K562 (cell line): ENCODE results near the gene SFXN3. TPM values are rescaled to one million over a fixed set of nuclear protein-coding genes. Genes with fewer than 3 reads are reported as not detected.

Experiments used
- FOXA3 ChIP-seq, 2 experiments: fragments of 450-650 bp in 1 of 2; sonication (generic) in 1 of 2; formaldehyde crosslinking; IDR thresholded peaks in 1 of 2; conservative IDR thresholded peaks in 1 of 2; 2 replicates each; pipeline versions ENCODE4 v1.4.0 to v1.8.0; 2020 to 2022; ENCODE audit warnings: mild to moderate bottlenecking in 2 of 2, missing genetic modification reagents in 1 of 2
- NBN ChIP-seq: fragments of 450-650 bp; IDR thresholded peaks from 2 replicates; pipeline ENCODE4 v1.6.1; 2016; ENCODE audit warnings: low read depth, mild to moderate bottlenecking
- SAFB ChIP-seq: fragments of 200-400 bp; formaldehyde crosslinking; IDR thresholded peaks from 2 replicates; pipeline ENCODE4 v1.6.1; 2017; ENCODE audit warnings: low read depth, low read length, borderline replicate concordance
- TCF7 ChIP-seq: sonication (generic); IDR thresholded peaks from 2 replicates; pipeline ENCODE4 v1.6.1; 2016; ENCODE audit warnings: antibody characterized with exemption, borderline replicate concordance
- THRB ChIP-seq: fragments of 450-650 bp; formaldehyde crosslinking; conservative IDR thresholded peaks from 2 replicates; pipeline ENCODE4 v1.4.0; 2022; ENCODE audit warnings: mild to moderate bottlenecking, missing genetic modification characterization
- ZBTB8A ChIP-seq: fragments of 450-650 bp; IDR thresholded peaks from 2 replicates; pipeline ENCODE4 v1.6.1; 2018; ENCODE audit warnings: mild to moderate bottlenecking, moderate library complexity; ENCODE audit not compliant: partially characterized antibody
- ZKSCAN8 ChIP-seq: fragments of 200-800 bp; sonication (Bioruptor generic); IDR thresholded peaks from 2 replicates; pipeline ENCODE4 v1.6.1; 2016; ENCODE audit warnings: missing genetic modification characterization, missing compliant biosample characterization
- ZNF134 ChIP-seq: fragments of 250-450 bp; sonication (Bioruptor Pico); conservative IDR thresholded peaks from 2 replicates; pipeline ENCODE4 v1.4.0; 2020
- ZNF140 ChIP-seq: fragments of 250-450 bp; sonication (Bioruptor Pico); IDR thresholded peaks from 2 replicates; pipeline ENCODE4 v1.8.0; 2021; ENCODE audit warnings: moderate library complexity, mild to moderate bottlenecking, inconsistent platforms
- ZNF184 ChIP-seq: sonication (generic); formaldehyde crosslinking; IDR thresholded peaks from 2 replicates; pipeline ENCODE4 v1.5.0; 2020; ENCODE audit warnings: missing genetic modification reagents
- ZNF316 ChIP-seq: fragments of 450-650 bp; IDR thresholded peaks from 2 replicates; pipeline ENCODE4 v1.6.1; 2016
- ZNF707 ChIP-seq: fragments of 250-450 bp; sonication (Bioruptor Pico); conservative IDR thresholded peaks from 2 replicates; pipeline ENCODE4 v1.8.0; 2022; ENCODE audit warnings: inconsistent platforms, mild to moderate bottlenecking, moderate library complexity
- polyA plus RNA-seq, 8 experiments: library from polyadenylated mRNA; depleted of rRNA in 4 of 8; stranded (reverse) in 5 of 8; unstranded in 3 of 8; fragments of >200 nt; fragmentation: Nextera tagmentation in 2 of 8; fragmentation: Illumina TruSeq in 1 of 8; extraction: Ambion mirVana in 2 of 8; extraction: Trizol in 1 of 8; gene quantifications; 2 replicates each; pipeline versions ENCODE4 v1.2.1 to v1.2.3, GENCODE V29; 2011 to 2014; ENCODE audit warnings: inconsistent platforms in 1 of 8, missing spikeins in 1 of 8
- total RNA-seq, 7 experiments: library from RNA; depleted of rRNA in 6 of 7; stranded (reverse); fragments of >200 nt in 6 of 7; fragmentation: Illumina TruSeq in 2 of 7; extraction: Trizol in 2 of 7; gene quantifications; 2 replicates each; pipeline versions ENCODE4 v1.2.1 to v1.2.3, GENCODE V29; 2011 to 2021; ENCODE audit warnings: low replicate concordance in 1 of 7
- TF ChIP-seq, protein P1 (sequence below): sonication (generic); formaldehyde crosslinking; IDR thresholded peaks from 2 replicates; pipeline ENCODE4 v1.8.1; 2023; ENCODE audit warnings: missing genetic modification reagents, mild to moderate bottlenecking, borderline replicate concordance
- TF ChIP-seq, protein P2 (sequence below): fragments of 250-450 bp; sonication (Bioruptor Pico); IDR thresholded peaks from 2 replicates; pipeline ENCODE4 v1.8.0; 2022; ENCODE audit warnings: inconsistent platforms
- TF ChIP-seq, protein P3 (sequence below): sonication (generic); formaldehyde crosslinking; IDR thresholded peaks from 2 replicates; pipeline ENCODE4 v1.8.1; 2023; ENCODE audit warnings: mild to moderate bottlenecking, missing genetic modification reagents
- TF ChIP-seq, protein P4 (sequence below): fragments of 450-650 bp; formaldehyde crosslinking; IDR thresholded peaks from 2 replicates; pipeline ENCODE4 v1.4.0; 2022; ENCODE audit warnings: missing genetic modification characterization

The SFXN3 gene
- total and polyA plus RNA-seq, 9 of the 15 experiments (the other 6 are each of a cell fraction or from before 2014, with no cell fraction given): 0.24 to 4.6 (median 0.86) TPM

DNA sequence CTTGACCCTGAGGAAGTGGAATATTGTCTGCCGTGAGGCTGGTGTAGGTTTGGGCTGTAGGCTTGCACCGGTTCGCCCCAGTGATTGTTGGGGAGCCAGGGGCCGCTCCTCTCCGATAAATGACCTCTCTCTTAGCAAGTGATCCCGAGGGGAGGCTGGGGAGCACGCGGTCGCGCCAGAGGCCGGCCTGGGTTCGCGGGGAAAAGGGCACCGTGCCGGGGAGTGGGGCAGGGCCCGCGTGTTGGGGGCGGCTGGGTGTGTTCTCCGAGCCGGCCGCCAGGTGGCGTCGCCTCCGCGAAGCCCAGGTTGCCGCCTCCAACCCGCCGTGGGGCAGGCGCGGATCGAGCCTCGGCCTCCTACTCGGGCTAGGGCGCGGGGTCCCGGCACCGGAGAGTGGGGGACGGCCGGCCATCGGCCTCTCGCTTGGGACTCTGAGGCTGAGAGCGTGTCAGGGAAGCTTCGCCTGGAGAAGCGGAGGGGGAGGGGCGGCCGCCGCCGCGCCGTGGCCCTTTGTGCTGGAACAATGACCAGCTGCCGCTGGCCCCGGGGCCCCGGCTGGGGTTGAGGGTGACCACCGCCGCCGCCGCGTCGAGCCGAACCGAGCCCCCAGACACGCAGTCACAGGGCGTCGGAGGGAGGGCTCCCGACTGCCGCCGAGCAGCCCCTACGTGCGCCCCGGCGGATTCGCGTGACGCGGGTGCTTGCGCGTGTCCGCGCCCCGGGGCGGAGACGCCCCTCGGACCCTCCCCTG, 31.9 kb upstream of the SFXN3 start (continued):
- TF ChIP-seq, protein P1, sequence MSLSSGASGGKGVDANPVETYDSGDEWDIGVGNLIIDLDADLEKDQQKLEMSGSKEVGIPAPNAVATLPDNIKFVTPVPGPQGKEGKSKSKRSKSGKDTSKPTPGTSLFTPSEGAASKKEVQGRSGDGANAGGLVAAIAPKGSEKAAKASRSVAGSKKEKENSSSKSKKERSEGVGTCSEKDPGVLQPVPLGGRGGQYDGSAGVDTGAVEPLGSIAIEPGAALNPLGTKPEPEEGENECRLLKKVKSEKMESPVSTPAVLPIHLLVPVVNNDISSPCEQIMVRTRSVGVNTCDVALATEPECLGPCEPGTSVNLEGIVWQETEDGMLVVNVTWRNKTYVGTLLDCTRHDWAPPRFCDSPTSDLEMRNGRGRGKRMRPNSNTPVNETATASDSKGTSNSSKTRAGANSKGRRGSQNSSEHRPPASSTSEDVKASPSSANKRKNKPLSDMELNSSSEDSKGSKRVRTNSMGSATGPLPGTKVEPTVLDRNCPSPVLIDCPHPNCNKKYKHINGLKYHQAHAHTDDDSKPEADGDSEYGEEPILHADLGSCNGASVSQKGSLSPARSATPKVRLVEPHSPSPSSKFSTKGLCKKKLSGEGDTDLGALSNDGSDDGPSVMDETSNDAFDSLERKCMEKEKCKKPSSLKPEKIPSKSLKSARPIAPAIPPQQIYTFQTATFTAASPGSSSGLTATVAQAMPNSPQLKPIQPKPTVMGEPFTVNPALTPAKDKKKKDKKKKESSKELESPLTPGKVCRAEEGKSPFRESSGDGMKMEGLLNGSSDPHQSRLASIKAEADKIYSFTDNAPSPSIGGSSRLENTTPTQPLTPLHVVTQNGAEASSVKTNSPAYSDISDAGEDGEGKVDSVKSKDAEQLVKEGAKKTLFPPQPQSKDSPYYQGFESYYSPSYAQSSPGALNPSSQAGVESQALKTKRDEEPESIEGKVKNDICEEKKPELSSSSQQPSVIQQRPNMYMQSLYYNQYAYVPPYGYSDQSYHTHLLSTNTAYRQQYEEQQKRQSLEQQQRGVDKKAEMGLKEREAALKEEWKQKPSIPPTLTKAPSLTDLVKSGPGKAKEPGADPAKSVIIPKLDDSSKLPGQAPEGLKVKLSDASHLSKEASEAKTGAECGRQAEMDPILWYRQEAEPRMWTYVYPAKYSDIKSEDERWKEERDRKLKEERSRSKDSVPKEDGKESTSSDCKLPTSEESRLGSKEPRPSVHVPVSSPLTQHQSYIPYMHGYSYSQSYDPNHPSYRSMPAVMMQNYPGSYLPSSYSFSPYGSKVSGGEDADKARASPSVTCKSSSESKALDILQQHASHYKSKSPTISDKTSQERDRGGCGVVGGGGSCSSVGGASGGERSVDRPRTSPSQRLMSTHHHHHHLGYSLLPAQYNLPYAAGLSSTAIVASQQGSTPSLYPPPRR (CRISPR knock-in tag): no peak
- TF ChIP-seq ZNF134 (CRISPR knock-in tag) (no peak), SAFB (peak; percentile 86), ZNF316 (no peak), NBN (no peak), ZNF707 (CRISPR knock-in tag) (no peak), ZBTB8A (no peak), THRB (CRISPR knock-in tag) (0 out of 2 replicates have a peak, but pooled peaks have one; percentile 18), FOXA3 (CRISPR knock-in tag; conservative IDR thresholded peaks at IDR 0.05 in 1 of 2, IDR thresholded peaks at IDR 0.05 in 1 of 2) (0 out of 4 replicates have a peak, but pooled peaks of 1 of the 2 experiments have one; percentile 50), ZNF140 (no peak), ZNF184 (no peak), ZKSCAN8 (CRISPR knock-in tag) (no peak), TCF7 (no peak)
- TF ChIP-seq, protein P2, sequence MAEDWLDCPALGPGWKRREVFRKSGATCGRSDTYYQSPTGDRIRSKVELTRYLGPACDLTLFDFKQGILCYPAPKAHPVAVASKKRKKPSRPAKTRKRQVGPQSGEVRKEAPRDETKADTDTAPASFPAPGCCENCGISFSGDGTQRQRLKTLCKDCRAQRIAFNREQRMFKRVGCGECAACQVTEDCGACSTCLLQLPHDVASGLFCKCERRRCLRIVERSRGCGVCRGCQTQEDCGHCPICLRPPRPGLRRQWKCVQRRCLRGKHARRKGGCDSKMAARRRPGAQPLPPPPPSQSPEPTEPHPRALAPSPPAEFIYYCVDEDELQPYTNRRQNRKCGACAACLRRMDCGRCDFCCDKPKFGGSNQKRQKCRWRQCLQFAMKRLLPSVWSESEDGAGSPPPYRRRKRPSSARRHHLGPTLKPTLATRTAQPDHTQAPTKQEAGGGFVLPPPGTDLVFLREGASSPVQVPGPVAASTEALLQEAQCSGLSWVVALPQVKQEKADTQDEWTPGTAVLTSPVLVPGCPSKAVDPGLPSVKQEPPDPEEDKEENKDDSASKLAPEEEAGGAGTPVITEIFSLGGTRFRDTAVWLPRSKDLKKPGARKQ (CRISPR knock-in tag): no peak
- TF ChIP-seq, protein P3, sequence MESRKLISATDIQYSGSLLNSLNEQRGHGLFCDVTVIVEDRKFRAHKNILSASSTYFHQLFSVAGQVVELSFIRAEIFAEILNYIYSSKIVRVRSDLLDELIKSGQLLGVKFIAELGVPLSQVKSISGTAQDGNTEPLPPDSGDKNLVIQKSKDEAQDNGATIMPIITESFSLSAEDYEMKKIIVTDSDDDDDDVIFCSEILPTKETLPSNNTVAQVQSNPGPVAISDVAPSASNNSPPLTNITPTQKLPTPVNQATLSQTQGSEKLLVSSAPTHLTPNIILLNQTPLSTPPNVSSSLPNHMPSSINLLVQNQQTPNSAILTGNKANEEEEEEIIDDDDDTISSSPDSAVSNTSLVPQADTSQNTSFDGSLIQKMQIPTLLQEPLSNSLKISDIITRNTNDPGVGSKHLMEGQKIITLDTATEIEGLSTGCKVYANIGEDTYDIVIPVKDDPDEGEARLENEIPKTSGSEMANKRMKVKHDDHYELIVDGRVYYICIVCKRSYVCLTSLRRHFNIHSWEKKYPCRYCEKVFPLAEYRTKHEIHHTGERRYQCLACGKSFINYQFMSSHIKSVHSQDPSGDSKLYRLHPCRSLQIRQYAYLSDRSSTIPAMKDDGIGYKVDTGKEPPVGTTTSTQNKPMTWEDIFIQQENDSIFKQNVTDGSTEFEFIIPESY (CRISPR knock-in tag): no peak
- TF ChIP-seq, protein P4, sequence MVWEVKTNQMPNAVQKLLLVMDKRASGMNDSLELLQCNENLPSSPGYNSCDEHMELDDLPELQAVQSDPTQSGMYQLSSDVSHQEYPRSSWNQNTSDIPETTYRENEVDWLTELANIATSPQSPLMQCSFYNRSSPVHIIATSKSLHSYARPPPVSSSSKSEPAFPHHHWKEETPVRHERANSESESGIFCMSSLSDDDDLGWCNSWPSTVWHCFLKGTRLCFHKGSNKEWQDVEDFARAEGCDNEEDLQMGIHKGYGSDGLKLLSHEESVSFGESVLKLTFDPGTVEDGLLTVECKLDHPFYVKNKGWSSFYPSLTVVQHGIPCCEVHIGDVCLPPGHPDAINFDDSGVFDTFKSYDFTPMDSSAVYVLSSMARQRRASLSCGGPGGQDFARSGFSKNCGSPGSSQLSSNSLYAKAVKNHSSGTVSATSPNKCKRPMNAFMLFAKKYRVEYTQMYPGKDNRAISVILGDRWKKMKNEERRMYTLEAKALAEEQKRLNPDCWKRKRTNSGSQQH: no peak
